ENCODE data around the gene DTNB.

DTNB gene

DNA sequence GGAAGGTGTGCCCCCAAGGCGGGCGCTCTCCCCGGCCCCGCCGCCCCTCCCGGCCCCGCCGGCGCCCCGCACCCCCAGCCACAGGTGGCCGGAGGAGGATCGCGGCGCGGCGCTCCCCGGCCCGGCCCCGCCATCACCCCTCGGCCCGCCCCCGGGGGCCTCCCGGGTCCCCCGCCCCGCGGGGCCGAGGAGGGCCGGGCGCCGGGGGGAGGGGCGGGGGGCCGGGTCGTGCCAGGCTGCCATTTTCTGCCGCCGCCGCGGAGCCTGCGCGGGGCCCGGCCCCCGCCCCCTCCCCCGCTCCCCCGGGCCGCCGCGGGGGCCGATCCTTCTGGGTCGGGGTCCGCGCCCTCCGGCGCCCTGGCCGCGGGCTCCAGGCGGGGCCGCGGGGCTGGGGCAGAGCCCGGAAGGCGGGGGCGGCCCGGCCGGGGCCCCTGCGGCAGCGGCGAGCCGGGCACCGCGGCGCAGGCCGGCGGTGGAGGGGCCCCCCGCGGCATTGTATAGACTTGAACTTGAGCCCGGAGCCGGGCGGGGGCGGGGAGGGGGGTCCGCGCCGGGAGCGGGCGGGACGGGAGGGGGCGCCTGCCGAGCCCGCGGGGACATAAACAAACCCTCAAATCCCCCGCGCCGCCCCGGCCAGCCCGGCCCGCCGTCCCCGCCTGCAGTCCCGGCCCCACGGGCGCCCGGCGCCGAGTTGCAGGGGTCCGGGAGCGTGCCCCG, 332.2 kb downstream of the DTNB start:
- peak; percentile 66 for DNase-seq (ENCODE audit: low spot score)

DNA sequence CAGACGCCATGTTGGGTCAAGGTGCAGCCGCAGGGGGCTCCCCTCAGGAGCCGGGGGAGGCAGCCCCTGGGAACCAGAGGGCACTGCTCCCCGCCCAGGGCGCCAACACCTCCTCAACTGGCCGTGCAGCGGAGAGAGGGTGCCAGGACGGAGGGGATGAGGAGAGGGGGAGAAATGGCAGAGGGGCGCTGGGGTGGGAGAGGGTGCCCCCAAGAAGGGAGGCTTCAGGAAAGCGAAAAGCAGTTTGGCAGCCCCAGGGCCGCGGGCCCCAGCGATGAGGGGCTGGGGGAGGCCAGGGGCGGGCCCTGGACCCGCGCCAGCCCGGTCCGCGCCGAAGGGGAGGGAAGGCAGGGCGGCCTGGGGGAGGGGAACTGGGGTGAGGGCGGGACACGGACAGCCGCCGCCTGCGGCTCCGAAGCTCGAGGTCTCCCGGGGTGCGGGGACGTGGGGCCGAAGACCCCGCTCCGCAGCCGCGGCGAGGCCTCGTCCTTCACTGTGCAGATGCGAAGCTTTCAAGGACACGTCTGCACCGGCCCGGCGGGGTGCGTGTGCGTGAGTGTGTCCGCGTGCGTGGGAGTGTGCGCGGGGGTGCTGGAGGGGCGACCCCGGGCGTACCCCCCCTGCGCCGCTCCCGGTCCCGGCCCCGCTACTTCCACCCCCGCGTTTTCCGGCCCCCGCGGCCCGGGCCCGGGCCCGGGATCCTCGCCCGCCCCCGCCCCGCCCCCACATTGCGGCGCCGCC, 333.0 kb downstream of the DTNB start:
- peak; percentile 59 for DNase-seq (ENCODE audit: low spot score)

DNA sequence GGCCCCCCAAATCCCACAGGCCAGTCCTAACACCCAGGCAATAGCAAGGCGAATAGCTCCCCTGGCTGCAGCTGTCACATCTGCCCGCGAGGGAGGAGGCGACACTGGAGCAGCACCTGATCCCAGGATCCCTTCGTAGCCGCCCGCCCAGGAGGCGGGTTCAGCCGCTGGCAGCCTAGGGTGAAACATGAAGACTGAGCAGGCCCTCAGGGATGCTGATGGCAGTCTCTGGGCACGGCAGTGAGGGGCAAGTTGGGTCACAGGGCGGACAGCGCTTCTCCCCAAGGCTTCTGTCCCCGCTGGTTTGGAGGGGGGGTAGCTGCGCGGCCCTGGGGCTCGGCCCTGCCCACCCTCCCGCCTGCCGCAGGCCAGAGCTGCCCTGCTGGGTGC, 333.6 kb downstream of the DTNB start:
- no peak for DNase-seq (ENCODE audit: low spot score)

DNA sequence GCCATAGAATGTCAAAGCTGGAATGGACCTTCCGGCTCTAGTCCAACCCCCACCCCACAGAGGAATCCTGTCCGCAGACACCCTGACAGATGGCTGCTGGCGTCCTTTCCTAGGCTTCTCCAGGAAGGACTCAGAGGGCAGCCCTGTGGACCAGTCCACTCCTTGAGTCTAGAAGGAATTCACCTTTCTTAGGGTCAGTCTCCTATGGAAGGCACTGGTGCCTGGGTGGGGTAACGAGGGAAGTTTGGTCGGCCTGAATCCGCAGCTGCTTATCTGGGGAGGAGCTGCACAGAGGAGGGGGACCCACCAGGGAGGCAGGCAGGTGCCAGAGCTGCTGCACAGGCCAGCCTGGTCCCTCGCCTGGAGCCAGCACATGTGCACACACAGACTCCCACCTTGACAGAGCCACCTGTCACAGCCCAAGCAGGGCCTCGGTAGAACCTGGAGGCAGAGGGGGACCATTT, 334.1 kb downstream of the DTNB start:
- DNase-seq (ENCODE audit: low spot score): no peak

DNA sequence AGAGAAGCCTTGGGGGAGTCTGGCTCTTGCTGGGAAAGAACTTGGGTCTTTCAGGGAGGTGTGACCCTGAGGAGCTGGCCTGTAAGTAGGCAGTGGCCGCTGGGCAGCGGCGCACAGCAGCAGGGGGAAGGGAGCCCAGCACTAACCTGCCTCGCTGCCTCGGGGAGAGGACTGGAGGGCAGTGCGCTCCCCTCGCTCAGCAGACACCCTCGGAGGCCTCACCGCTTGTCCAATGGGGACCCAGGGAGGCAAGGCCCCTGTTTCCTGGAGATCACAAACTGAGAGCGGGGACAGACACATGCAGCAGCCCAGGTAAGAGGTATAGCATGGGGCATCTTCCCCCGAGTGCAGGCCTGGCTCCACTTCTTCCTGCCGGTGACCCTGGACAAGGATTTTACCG, 335.0 kb downstream of the DTNB start:
- no peak for DNase-seq (ENCODE audit: low spot score)

DNA sequence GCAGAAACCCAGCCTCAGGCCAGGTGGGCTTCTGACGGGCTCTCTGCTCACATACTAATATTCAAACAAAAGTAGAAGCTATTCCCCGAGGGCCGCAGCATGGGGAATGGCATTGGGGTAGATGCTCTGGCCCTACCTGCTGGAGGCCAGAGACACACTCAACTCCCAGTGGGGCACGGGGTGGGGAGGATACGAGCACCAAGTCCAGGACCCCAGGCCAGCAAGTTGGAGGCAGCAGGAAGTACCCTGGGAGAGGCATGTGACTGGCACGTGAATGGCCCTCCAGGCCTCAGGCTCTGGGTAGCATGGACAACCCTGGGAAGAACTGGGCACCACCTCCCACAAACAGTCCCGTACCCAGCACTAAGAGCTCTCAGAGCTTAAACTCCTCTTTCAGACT, 335.5 kb downstream of the DTNB start:
- DNase-seq (ENCODE audit: low spot score): no peak

DNA sequence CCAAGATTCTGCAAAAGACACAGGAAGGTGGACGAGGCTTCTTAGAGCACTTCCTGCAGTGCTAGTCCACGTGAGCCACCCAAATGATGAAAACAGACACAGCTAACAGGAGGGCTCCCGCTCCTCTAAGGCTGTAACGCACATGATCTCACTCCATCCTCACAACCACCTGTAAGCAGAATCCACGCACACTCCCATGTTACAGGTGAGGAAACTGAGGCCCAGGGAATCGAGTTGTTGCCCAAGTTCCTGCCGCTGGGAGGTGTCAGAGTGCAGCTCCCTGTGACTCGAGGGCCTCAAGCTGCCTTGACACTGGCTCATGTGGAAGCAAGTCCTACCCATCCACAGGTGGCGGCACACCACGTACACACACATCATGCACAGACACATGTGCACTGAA, 336.1 kb downstream of the DTNB start:
- no peak for DNase-seq (ENCODE audit: low spot score)

DNA sequence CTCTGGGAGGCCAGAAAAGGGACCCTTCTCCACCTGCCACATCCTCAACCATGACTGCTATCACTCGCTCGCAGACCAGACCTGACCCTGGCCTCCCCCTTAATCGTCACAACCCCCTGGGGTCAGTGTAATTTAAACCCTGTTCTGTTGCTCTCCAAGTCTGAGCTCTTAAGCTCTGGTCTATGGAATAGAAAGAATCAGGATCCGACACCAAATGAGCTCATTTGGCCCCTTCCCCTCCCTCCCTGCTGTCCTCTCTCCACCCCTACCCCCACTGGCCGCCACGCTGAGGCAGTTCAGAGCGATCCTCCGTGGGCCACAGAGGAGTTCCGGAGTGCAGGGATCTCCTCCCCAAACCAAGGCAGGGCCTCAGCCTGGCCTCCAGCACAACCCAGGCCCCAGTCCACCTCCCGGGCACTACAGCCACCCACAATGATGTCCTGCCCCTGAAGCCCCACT, 337.0 kb downstream of the DTNB start:
- DNase-seq (ENCODE audit: low spot score): no peak

DNA sequence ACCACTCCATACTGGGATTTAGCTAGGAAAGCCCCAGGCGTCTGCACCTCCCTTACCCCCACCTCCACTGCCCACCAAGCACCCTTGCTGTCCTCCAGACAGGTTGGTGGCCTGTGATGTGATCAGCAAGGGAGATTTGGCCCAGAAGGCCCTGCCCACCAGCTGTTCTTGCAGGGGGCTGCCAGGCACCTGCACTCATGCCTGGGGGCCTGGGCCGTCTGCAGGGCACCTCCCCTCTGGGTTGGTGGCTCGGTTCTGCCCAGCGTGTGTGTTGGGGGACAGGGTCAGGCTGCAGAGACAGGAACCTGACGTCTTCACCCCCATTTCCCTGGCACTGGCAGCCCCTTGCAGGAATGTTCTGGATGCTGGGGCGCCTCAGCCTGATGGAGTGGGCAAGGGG, 337.4 kb downstream of the DTNB start:
- no peak for DNase-seq (ENCODE audit: low spot score)

DNA sequence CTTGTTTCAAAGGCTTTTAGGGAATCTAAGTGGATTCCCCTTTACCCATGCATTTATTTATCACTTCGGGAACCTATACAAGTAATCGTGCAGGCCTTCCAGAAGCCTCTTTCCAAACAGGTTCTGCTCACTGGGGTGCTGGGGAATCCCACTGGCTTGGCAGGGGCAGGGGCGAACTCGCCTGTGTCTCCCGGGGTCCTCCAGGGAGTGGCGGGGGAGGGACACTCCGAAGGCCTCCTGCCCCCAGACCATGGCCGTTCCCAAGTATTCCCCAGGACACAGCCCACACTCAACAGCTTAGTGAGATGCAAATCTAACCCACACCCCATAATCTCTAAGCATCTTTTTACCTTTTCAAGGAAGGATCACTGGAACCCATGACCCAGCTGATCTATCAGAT, 338.2 kb downstream of the DTNB start:
- no peak for DNase-seq (ENCODE audit: low spot score)

DNA sequence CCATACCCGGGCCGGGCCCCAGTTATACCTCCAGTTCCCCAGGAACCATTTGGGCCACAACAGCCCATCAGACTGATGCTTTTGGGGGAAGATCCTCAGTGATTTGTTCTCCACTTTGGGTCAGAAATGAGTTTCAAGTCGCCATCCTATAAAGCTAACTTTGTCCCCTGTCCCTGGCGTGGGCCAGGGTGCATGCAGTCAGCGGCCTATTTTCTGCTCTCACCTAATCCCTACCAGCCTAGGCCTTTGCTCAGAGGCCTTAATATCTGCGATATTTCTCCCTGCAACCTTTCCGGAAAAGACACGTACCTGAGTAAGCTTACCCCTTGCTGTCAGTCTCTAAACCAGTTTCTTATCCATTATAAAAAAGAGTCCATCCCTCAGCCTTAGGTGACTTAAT, 338.9 kb downstream of the DTNB start:
- DNase-seq (ENCODE audit: low spot score): no peak

DNA sequence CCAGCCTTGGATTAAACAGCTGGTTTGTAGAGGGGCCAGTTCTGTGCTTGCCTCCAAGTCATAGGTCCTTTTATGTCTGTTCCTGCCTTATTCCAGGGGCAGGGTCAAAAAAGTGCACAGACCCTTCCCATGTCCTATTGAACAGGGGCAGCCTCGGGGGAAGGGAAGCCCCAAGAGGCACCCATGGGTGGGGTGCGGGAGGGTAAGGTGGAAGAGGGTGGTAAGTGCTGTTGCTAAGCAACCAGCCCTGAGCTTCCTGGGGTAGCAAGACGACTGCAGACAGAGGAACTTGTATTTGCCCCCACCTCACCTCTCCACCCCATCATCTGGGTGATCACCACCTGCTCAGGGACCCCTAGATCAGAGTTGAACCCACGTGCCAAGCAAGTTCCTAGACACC, 339.4 kb downstream of the DTNB start:
- no peak for DNase-seq (ENCODE audit: low spot score)

DNA sequence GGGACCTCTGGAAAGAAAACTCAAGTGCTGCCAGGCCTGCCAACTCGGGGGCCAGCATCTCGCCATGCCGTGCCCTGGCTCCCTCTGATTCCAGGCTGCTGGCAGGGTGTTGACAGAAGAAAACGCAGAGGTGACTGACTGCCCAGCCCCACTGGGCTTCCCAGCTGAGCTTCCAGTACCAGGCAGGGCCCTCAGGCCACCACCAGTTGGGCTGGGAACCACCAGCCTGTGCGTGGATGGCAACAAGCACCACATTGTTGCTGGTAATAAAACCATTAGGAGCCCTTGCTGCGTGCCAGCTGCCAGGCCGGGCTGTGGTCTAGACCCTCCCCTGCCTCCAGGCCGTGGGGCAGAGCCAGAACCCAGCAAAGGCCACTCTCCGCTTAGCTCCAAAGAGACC, 340.8 kb downstream of the DTNB start:
- no peak for DNase-seq (ENCODE audit: low spot score)

DNA sequence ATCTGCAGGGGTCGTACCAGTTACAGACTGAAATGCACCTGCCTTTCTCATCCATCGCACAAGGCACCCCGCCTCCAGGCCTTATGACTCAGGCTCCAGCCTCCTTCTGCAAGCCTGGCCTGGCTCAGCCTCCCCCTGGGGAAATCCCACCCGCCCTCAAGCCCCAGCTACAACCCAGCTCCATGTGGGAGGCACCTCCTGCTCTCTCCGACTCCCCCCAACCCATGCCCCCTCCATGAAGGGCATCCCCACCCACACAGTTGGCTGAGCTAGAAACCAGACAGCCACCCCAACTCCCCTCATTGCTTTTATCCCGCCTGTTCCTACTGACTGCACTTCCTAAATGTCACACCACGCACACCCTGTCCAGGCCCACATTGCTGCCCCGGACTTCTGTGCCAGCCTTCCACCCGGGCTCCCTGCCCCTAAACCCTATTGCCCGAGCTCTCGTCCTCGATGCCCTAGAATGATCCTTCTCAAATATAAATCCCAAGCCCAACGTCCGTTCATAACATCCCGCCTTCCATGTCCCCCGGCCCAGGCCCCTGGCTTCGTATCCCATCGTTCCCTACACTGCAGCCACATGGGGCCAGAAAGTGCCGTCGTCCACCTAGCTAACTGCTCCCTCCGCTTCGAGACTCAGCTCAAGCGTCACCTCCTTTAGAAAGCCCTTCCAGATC, 341.6 kb downstream of the DTNB start:
- no peak for DNase-seq (ENCODE audit: low spot score)

DNA sequence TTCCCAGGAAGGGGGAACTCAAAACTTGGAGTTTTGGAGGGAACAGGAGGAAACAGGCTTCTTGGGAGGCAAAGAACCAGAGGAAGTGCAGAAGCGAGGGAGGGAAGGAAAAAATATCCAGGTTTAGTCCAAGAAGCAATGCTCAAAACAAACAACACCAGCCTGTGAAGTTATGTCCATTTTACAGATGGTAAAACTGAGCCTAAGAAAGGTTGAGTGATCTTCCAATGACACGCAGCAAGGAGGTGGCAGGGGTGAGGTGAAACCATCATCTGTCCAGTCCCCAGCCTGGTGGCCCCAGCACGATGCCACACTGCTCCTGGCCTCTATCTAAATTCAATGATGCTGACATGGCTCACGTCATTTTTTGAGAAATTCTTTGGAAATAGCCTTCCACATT, 342.4 kb downstream of the DTNB start:
- DNase-seq (ENCODE audit: low spot score): no peak

DNA sequence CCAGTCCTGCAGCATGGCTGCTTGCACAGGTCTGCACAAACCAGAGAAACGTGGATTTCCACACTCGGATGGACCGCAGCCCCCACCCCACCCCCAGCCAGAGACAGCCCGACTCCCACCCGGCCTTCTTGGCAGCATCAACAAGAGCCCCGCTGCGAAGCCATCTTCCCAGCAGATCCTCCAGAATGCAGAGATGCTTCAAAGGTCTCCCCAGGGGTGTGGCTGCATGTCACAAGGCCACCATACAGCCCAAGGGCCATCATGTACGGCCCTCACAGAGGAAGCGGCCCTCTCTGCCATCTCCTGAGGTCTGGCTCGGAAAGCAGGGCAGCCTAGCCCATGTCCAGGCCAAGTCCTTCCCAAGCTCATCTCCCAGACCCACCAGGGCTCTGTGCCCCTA, 343.1 kb downstream of the DTNB start:
- no peak for DNase-seq (ENCODE audit: low spot score)

DNA sequence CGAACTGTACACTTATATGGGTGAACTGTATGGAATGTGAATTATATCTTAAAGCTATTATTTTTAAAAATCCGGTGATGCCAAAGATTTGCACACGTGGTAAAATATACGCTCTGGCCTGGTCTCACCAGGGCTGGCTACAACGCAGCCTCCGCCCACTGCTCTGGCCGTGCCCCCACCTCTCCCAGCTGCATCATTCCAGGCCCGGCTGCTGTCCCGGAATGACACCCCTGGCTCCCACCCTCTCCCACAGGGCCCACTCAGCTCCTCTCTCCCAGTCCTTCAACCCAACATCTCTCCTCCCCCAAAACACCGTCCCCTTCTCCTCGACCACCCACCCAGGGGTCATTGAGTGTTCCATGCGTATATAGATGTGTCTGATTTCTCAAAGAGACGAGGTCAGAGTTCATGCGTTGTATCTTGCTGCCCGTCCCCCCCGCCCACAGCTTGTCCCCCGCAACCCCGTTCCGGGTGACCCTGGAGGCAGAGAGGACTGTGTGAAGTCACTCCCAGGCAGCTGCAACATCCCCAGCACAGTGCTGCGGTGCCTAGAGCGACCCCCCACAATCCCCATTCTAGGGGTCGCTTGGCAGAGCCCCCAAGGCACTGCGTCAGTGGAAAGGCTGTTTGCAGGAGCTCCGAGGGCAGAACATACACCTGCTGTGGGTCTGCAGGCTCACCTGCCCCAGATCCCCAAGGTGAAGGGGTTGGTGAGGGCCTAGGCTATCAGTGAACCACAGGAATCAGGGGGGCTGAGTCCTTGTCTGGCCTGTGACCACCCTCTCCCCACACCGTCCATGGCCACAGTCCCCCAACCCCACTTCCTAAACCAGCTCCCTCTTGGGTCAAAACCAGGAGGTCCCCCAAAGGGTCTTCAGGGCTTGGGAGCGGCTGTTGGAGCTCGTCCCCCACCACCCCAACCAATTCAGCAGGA, 345.0 kb downstream of the DTNB start:
- DNase-seq (ENCODE audit: low spot score): no peak

All from AG08396 (cell line).